ENCODE results near the gene NUTM2B.
"Not testable (repeated sequence)": the region's sequence is repeated elsewhere in the genome, so short reads cannot be mapped to it uniquely, and the experiment has no call there.

NUTM2B gene, protein sequence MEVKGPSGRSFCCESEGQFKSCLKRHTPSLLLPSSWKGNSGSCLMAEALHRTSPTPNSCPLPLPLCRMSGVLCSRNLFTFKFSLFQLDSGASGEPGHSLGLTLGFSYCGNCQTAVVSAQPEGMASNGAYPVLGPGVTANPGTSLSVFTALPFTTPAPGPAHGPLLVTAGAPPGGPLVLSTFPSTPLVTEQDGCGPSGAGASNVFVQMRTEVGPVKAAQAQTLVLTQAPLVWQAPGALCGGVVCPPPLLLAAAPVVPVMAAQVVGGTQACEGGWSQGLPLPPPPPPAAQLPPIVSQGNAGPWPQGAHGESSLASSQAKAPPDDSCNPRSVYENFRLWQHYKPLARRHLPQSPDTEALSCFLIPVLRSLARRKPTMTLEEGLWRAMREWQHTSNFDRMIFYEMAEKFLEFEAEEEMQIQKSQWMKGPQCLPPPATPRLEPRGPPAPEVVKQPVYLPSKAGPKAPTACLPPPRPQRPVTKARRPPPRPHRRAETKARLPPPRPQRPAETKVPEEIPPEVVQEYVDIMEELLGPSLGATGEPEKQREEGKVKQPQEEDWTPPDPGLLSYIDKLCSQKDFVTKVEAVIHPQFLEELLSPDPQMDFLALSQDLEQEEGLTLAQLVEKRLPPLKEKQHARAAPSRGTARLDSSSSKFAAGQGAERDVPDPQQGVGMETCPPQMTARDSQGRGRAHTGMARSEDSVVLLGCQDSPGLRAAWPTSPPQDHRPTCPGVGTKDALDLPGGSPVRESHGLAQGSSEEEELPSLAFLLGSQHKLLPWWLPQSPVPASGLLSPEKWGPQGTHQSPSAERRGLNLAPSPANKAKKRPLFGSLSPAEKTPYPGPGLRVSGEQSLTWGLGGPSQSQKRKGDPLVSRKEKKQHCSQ
- total RNA-seq = 0 to 0.39 (median 0.11) reads per million in 3 experiments

DNA sequence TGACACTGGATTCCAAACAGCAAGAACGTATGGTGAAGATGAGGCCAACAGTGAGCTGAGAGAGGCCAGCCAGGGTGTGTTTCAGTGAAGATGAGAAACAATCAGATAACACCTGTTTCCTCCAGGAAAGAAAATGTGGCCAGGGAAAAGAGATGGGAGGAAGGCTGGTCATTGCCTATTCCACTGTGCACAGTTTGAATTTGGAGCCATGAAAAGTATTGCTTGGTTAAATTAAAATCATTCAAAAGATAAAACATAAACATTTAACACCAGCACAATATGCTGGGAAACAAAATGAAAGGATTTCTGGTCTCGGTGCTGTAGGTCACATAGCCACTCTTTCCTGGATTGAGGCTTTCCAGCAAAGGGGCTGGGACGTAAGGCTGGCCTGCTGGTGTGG lies at the start of gene NUTM2B:
Gene NUTM2B, plus strand, starts transcription at position 301 of the 400 bp plus-strand sequence. CDS start 383 bp downstream, outside the sequence.
- not testable (repeated sequence) for DNase-seq

DNA sequence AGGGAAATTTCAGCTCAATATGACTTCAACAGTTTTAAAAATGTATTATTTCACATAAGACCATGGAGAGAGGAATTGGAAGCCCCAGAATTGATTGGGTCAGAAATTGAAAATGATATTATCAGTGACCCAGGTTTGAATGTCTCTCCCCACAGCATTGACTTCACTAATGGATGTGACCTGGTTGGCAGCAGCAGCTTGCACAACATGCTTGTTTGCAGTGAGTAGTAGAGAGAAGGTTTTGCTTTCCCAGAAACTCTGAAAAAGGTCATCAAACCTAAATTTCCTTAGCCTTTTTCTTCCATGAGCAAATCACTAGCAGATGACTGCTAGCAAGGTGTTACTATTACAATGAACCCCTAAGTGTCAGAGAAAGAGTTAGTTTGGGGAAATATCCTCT lies 39.7 kb upstream of the NUTM2B start:
- not testable (repeated sequence) for DNase-seq

- DNase-seq = not testable (repeated sequence)
Measured at GRCh38 chr10:79664686-79665085, 38.3 kb upstream of the NUTM2B start.

DNA sequence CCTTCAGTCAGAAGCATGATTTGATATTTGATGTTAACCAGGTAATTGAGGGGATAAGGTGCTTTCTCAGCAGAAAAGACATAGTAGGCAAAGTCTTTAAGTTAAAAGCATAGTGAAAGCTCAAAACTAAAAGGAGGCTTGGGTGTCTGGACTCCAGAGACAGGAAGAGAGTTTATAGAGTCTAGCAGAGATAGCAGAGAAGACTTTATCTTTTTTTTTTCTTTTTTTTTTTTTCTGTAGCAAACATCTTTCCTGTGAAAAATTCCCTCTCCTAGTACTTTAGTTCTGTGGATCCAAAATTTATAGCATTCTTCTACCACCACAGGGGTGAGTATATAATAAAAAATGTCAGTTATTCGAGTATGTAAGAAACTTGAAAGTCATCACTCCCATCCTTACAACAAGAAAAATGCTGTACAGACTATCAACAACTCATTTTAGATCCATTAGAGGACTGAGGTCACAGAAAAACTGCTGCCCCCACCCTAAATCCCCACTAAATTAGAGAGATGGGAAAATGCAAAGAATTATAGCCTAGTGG lies 33.7 kb upstream of the NUTM2B start:
- not testable (repeated sequence) for DNase-seq

GRCh38 chr10:79674878-79675277 lies 28.1 kb upstream of the NUTM2B start:
- DNase-seq = not testable (repeated sequence)

GRCh38 chr10:79683026-79683883 lies 19.8 kb upstream of the NUTM2B start:
- not testable (repeated sequence) for DNase-seq

DNA sequence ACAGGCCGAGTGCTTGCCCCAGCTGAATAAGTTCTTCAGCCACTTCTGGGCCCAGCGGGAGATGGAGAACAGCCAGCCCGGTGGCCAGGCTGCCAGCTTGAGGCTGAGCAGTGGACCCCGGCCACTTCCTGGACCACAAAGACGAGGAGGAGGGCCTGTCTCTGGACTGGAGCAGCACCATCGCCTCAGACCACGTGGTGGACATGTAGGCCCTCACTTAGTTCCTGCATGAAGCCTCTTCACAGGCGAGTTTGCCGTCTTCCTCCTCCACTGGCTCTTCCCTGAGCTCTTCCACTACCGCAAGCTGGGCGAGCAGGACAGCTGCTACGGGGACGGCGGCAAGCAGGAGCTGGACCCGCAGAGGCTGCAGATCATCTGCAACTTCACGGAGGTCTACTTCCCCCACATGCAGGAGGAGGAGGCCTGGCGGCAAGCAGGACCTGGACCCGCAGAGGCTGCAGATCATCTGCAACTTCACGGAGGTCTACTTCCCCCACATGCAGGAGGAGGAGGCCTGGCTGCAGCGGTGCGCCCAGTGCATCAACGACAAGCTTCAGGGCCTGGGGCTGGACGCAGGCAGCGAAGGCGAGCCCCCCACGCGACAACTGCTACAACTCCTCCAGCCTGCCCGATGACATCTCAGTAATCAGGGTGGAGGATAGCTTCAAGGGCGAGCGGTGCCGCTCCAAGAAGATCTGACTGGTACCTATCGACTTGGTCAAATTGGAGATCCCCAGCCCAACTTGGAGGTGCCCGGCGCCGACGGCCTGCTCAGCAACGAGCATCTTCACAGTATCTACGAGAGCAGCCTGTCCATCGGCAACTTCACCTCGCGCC lies 18.9 kb upstream of the NUTM2B start:
- not testable (repeated sequence) for DNase-seq

DNA sequence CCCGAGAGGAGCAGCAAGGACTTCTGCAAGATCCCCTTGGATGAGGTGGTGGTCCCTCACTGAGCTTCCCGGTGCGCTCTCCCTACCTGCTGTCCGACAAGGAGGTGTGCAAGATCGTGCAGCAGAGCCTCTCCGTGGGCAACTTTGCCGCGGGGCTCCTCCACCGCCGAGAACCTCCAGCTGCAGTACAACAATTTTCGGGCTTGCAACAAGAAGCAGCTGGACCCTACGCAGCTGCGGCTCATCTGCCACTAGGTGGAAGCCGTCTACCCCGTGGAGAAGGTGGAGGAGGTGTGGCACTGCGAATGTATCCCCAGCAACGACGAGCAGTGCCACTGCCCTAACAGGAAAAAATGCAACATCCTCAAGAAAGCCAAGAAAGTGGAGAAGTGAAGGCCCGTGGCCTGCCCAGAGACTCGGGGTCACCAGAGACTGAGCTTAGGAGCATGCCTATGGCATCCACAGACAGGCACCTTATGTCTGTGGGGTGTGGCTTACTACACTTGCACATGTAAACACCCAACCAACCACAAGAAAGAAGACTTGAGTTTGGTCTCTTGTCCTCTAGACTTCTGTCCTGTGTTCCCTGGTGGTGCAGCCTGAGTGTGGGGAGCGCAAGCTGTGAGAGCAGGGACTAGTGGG lies 17.9 kb upstream of the NUTM2B start:
- peak; percentile 30 for DNase-seq

- DNase-seq = not testable (repeated sequence)
Measured at GRCh38 chr10:79686595-79686994, 16.4 kb upstream of the NUTM2B start.

DNA sequence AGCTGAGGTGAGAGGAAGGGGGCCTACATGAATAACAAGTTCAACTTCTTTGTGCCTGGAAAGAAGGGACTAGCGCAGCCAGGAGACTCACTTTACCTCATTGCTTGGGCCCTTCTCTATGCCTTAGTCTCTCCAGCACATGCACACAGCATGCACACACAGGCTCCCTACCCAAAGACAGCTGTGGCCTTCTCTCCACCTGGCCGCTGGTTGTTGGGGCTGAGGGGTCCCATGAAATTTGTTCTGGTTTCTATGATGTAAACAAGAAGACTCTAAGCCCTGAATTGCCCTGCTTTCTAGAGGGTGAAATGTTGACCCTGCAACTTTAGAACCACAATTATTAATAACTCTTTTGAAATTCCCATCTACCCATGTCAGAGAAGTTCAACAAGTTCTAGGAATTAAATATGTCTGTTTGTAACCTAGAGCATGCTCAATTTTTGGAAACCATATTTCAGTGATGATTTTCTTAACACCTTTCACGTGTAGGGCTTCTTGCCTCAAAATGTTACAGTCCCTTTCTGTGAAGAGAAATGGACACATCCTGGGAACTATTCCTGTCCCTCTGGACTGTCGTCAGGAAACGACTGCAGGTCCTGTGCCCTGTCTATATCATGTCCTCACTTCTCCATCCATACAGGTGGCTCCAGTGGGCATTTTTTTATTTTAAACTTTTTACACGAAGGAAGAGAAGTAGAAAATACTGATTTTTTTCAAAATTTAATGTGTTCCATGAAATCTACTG lies 15.4 kb upstream of the NUTM2B start:
- not testable (repeated sequence) for DNase-seq

GRCh38 chr10:79688798-79689197 lies 14.2 kb upstream of the NUTM2B start:
- DNase-seq = not testable (repeated sequence)

DNA sequence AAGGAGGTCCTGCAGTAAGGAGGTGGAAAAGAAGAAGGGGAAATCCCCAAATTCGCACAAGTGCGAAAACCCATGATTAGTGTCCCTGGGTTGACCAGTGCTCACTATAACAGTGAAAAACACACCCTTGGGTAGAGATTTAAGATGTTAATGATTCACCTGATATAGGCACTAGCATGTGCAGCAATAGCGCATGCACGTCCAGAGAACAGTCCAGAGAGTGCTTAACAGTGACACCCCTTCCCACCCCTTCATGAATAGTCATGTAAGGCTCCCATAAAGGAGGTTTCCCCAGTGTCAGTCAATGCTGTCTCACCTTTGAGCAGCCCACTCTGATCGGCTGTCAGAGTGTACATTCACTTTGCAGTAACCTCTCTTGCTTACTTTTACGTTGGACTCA lies 6.4 kb upstream of the NUTM2B start:
- DNase-seq = not testable (repeated sequence)

DNA sequence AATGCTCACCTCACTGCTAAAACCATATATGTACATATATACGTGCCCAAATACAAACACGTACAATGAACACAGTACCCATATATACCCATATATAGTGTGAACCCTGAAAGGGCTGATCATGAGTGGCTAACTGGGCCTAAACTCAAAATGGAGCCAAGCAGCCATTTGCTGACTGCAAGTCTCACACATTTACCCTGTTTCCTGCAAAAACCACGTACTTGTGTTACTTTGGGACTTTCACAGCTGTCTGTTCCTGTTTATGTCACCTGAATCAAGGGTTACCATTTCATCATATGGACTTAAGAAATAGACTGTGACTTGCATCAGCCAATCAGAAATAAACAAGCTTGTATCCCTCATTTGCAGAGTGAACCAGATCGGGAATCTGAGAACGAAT lies 5.9 kb upstream of the NUTM2B start:
- DNase-seq = not testable (repeated sequence)

DNA sequence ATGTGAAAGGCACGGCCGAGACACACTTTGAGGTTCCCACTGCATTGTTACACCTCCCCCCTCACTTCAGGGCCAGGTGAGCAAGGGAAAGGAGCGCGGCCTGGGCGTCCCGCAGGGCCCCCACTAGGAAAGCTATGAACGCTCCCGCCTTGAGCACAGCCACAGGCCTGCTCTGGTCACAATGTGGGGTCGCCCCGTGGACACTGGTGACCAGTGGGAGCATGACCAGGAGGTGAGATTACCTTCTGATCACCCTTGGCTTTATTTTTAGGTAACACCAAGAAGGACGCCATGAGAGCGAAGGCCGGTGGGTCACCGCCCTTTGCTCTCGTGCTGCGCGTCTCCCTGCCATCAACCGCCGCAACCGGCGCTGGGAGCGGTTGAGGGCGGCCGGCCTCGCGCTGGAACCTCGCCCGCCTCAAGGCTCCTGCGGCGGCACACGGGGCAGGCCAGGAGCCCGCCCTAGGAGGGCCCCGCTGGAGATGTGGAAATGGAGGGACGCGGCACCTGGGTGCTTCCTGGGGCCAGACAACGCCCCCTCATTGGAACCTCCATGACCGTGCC lies 2.6 kb upstream of the NUTM2B start:
- not testable (repeated sequence) for DNase-seq

- DNase-seq = not testable (repeated sequence)
Measured at GRCh38 chr10:79707017-79707416, 4.0 kb downstream of the NUTM2B start.

- not testable (repeated sequence) for DNase-seq
Measured at GRCh38 chr10:79714976-79715375, 11.9 kb downstream of the NUTM2B start.

- DNase-seq = not testable (repeated sequence)
Measured at GRCh38 chr10:79716917-79717579, 14.0 kb downstream of the NUTM2B start.

DNA sequence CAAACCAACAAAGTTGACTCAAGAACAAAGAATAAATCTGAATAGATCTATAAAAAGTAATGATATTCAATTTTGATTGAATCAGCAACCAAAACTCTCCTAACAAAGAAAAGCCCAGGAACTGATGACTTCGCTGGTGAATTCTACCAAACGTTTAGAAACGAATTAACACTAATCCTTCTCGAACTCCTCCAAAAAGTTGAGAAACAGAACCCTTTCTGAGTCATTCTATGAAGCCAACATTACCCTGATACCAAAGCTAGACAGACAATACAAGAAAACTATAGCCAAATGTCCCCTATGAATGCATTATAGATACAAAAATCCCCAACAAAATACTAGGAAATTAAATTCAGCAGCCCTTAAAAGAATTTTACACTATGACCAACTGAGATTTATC lies 17.0 kb downstream of the NUTM2B start:
- not testable (repeated sequence) for DNase-seq

DNA sequence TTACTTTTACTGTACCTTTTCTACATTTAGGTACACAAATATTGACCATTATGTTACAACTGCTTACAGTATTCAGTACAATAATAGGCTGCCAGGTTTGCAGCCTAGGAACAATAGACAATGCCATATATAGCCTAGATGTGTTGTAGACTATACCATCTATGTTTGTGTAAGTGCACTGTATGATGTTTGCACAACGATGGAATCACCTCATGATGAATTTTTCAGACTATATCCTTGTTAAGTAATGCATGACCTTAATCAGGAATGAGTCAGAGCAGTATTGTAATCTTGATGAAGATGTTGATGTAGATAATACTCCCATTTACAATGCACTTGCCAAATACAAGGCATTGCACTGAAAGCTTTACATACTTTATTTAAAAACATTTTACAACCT lies 23.6 kb downstream of the NUTM2B start:
- not testable (repeated sequence) for DNase-seq

All from central memory CD4-positive, alpha-beta T cell (primary cell).